ENCODE measurements around the gene ATG7.

The ATG7 gene

GRCh38 chr3:11582191-11582968 is 310.2 kb downstream of the ATG7 start (continued):
- TF ChIP-seq, protein P1, sequence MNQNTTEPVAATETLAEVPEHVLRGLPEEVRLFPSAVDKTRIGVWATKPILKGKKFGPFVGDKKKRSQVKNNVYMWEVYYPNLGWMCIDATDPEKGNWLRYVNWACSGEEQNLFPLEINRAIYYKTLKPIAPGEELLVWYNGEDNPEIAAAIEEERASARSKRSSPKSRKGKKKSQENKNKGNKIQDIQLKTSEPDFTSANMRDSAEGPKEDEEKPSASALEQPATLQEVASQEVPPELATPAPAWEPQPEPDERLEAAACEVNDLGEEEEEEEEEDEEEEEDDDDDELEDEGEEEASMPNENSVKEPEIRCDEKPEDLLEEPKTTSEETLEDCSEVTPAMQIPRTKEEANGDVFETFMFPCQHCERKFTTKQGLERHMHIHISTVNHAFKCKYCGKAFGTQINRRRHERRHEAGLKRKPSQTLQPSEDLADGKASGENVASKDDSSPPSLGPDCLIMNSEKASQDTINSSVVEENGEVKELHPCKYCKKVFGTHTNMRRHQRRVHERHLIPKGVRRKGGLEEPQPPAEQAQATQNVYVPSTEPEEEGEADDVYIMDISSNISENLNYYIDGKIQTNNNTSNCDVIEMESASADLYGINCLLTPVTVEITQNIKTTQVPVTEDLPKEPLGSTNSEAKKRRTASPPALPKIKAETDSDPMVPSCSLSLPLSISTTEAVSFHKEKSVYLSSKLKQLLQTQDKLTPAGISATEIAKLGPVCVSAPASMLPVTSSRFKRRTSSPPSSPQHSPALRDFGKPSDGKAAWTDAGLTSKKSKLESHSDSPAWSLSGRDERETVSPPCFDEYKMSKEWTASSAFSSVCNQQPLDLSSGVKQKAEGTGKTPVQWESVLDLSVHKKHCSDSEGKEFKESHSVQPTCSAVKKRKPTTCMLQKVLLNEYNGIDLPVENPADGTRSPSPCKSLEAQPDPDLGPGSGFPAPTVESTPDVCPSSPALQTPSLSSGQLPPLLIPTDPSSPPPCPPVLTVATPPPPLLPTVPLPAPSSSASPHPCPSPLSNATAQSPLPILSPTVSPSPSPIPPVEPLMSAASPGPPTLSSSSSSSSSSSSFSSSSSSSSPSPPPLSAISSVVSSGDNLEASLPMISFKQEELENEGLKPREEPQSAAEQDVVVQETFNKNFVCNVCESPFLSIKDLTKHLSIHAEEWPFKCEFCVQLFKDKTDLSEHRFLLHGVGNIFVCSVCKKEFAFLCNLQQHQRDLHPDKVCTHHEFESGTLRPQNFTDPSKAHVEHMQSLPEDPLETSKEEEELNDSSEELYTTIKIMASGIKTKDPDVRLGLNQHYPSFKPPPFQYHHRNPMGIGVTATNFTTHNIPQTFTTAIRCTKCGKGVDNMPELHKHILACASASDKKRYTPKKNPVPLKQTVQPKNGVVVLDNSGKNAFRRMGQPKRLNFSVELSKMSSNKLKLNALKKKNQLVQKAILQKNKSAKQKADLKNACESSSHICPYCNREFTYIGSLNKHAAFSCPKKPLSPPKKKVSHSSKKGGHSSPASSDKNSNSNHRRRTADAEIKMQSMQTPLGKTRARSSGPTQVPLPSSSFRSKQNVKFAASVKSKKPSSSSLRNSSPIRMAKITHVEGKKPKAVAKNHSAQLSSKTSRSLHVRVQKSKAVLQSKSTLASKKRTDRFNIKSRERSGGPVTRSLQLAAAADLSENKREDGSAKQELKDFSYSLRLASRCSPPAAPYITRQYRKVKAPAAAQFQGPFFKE (tag by site-specific recombination; IDR thresholded peaks at IDR 0.05; ENCODE audit: borderline replicate concordance) = no peak
- TF ChIP-seq ZNF184 (tag by site-specific recombination; IDR thresholded peaks at IDR 0.05) = no peak
- peak; percentile 76; the same call in 1 of the 2 replicates for TF ChIP-seq ZNF561 (tag by site-specific recombination; IDR thresholded peaks at IDR 0.05; ENCODE audit: borderline replicate concordance)
- peak; percentile 98 for TF ChIP-seq ZBTB48 (tag by site-specific recombination; IDR thresholded peaks at IDR 0.05)
- TF ChIP-seq ZNF623 (tag by site-specific recombination; IDR thresholded peaks at IDR 0.05) = peak; percentile 20; the same call in 1 of the 2 replicates
- TF ChIP-seq ZNF114 (tag by site-specific recombination; IDR thresholded peaks at IDR 0.05) = no peak
- peak; percentile 87 for TF ChIP-seq ZNF423 (tag by site-specific recombination; IDR thresholded peaks at IDR 0.05)
- TF ChIP-seq, protein P2, sequence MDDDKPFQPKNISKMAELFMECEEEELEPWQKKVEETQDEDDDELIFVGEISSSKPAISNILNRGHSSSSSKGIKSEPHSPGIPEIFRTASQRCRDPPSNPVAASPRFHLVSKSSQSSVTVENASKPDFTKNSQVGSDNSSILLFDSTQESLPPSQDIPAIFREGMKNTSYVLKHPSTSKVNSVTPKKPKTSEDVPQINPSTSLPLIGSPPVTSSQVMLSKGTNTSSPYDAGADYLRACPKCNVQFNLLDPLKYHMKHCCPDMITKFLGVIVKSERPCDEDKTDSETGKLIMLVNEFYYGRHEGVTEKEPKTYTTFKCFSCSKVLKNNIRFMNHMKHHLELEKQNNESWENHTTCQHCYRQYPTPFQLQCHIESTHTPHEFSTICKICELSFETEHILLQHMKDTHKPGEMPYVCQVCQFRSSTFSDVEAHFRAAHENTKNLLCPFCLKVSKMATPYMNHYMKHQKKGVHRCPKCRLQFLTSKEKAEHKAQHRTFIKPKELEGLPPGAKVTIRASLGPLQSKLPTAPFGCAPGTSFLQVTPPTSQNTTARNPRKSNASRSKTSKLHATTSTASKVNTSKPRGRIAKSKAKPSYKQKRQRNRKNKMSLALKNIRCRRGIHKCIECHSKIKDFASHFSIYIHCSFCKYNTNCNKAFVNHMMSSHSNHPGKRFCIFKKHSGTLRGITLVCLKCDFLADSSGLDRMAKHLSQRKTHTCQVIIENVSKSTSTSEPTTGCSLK (tag by site-specific recombination; IDR thresholded peaks at IDR 0.05) = no peak
- TF ChIP-seq SETDB1 (IDR thresholded peaks at IDR 0.05; ENCODE audit: insufficient read length, low read length) = no peak
- TF ChIP-seq ZXDB (tag by site-specific recombination; IDR thresholded peaks at IDR 0.05) = peak; percentile 65
- no peak; the same call in 1 of the 2 replicates for TF ChIP-seq ZNF501 (tag by site-specific recombination; IDR thresholded peaks at IDR 0.05)
- TF ChIP-seq, protein P3, sequence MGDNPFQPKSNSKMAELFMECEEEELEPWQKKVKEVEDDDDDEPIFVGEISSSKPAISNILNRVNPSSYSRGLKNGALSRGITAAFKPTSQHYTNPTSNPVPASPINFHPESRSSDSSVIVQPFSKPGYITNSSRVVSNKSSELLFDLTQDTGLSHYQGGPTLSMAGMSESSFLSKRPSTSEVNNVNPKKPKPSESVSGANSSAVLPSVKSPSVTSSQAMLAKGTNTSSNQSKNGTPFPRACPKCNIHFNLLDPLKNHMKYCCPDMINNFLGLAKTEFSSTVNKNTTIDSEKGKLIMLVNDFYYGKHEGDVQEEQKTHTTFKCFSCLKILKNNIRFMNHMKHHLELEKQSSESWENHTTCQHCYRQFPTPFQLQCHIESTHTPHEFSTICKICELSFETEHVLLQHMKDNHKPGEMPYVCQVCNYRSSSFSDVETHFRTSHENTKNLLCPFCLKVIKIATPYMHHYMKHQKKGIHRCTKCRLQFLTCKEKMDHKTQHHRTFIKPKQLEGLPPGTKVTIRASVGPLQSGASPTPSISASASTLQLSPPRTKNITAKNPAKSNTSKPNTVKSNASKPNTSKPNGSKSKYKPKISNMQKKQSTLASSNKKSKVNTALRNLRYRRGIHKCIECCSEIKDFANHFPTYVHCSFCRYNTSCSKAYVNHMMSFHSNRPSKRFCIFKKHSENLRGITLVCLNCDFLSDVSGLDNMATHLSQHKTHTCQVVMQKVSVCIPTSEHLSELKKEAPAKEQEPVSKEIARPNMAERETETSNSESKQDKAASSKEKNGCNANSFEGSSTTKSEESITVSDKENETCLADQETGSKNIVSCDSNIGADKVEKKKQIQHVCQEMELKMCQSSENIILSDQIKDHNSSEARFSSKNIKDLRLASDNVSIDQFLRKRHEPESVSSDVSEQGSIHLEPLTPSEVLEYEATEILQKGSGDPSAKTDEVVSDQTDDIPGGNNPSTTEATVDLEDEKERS (tag by site-specific recombination; IDR thresholded peaks at IDR 0.05) = no peak
- peak; percentile 53; the same call in 1 of the 2 replicates for TF ChIP-seq ZNF24 (tag by site-specific recombination; IDR thresholded peaks at IDR 0.05)
- no peak for TF ChIP-seq ZNF175 (tag by site-specific recombination; IDR thresholded peaks at IDR 0.05)
- TF ChIP-seq ZNF629 (tag by site-specific recombination; IDR thresholded peaks at IDR 0.05) = peak; percentile 28; the same call in 1 of the 2 replicates
- TF ChIP-seq ZNF223 (tag by site-specific recombination; IDR thresholded peaks at IDR 0.05) = no peak
- TF ChIP-seq GLIS1 (tag by site-specific recombination; IDR thresholded peaks at IDR 0.05) = peak; percentile 98
- TF ChIP-seq ZNF221 (tag by site-specific recombination; IDR thresholded peaks at IDR 0.05; ENCODE audit: borderline replicate concordance) = no peak
- peak; percentile 71; the same call in 1 of the 2 replicates for TF ChIP-seq KLF7 (tag by site-specific recombination; IDR thresholded peaks at IDR 0.05; ENCODE audit: borderline replicate concordance)
- TF ChIP-seq ZNF660 (tag by site-specific recombination; IDR thresholded peaks at IDR 0.05) = 0 out of 2 replicates have a peak, but pooled peaks have one; percentile 74
- TF ChIP-seq ZSCAN30 (tag by site-specific recombination; IDR thresholded peaks at IDR 0.05) = peak; percentile 75
- no peak for TF ChIP-seq ZNF785 (tag by site-specific recombination; IDR thresholded peaks at IDR 0.05)
- no peak for TF ChIP-seq ZNF473 (tag by site-specific recombination; IDR thresholded peaks at IDR 0.05)
- no peak for TF ChIP-seq ZNF549 (tag by site-specific recombination; IDR thresholded peaks at IDR 0.05)
- peak; percentile 78 for TF ChIP-seq GLIS2 (tag by site-specific recombination; IDR thresholded peaks at IDR 0.05)
- TF ChIP-seq RBAK (tag by site-specific recombination; IDR thresholded peaks at IDR 0.05) = no peak
- TF ChIP-seq, protein P4, sequence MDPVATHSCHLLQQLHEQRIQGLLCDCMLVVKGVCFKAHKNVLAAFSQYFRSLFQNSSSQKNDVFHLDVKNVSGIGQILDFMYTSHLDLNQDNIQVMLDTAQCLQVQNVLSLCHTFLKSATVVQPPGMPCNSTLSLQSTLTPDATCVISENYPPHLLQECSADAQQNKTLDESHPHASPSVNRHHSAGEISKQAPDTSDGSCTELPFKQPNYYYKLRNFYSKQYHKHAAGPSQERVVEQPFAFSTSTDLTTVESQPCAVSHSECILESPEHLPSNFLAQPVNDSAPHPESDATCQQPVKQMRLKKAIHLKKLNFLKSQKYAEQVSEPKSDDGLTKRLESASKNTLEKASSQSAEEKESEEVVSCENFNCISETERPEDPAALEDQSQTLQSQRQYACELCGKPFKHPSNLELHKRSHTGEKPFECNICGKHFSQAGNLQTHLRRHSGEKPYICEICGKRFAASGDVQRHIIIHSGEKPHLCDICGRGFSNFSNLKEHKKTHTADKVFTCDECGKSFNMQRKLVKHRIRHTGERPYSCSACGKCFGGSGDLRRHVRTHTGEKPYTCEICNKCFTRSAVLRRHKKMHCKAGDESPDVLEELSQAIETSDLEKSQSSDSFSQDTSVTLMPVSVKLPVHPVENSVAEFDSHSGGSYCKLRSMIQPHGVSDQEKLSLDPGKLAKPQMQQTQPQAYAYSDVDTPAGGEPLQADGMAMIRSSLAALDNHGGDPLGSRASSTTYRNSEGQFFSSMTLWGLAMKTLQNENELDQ (tag by site-specific recombination; IDR thresholded peaks at IDR 0.05; ENCODE audit: low read depth) = no peak
